Activated naive CD4-positive, alpha-beta T cell treated with anti-CD3 and anti-CD28 coated beads for 36 hours (primary cell): ENCODE measurements around the gene ACTR3C. TPM values are rescaled to one million over a fixed set of nuclear protein-coding genes. Genes with fewer than 3 reads are reported as not detected.
"Not testable (repeated sequence)": the region's sequence is repeated elsewhere in the genome, so short reads cannot be mapped to it uniquely, and the experiment has no call there.

Experiments
- CTCF ChIA-PET: fragments of 350-600 bp; sonication (Branson Sonifier 250); formaldehyde crosslinking; loops from one replicate; lab custom pipeline; 2021; ENCODE audit warnings: antibody characterized with exemption; lab: Charles Lee
- DNase-seq: peaks from one replicate; pipeline ENCODE4 v3.0.0-alpha.2; 2020
- H3K27ac Mint-ChIP-seq: one replicate; pipeline ENCODE4 v1.8.0; 2021; ENCODE audit warnings: mild to moderate bottlenecking, mixed read lengths
- H3K27me3 Mint-ChIP-seq: one replicate; pipeline ENCODE4 v1.8.0; 2021; ENCODE audit warnings: low read depth, mixed read lengths
- H3K36me3 Mint-ChIP-seq: one replicate; pipeline ENCODE4 v1.8.0; 2021; ENCODE audit warnings: low read depth, mixed read lengths
- H3K4me1 Mint-ChIP-seq: one replicate; pipeline ENCODE4 v1.8.0; 2021; ENCODE audit warnings: low read depth, mixed read lengths
- H3K4me3 Mint-ChIP-seq: one replicate; pipeline ENCODE4 v1.8.0; 2021; ENCODE audit warnings: mild to moderate bottlenecking, moderate library complexity, mixed read lengths
- H3K9me3 Mint-ChIP-seq: one replicate; pipeline ENCODE4 v1.8.0; 2021; ENCODE audit warnings: mixed read lengths
- intact Hi-C: fragments of 100-400 bp; cut with micrococcal nuclease; formaldehyde crosslinking; loops from one replicate; pipeline ENCODE4 v1.15.1; 2023
- total RNA-seq, 2 experiments: library from RNA; stranded (reverse); gene quantifications; one replicate each; pipeline ENCODE4 v1.2.3, GENCODE V29; 2021

Gene ACTR3C
- total RNA-seq, 2 experiments from 2014 or later, result 3.1 to 3.4 TPM

DNA sequence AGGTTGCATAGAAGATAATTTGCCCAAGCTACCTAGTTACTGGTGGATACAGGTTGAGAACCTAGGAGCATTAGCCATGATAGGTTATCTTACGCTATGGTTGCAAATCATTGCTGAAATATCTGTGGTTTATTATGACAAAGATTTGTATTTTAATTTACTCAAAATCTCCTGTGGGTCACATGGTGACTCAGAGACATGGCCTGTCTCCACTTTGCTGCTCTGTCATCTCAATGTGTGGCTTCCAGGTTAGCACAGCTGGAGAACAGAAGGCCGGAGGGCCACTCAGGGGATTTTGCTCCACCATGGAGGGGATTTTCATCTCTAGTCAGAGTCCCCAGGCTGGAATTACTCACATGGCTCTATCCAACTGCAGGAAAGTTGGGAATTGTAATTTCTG is 78.1 kb downstream of the ACTR3C start:
- not testable (repeated sequence) for H3K4me3 Mint-ChIP-seq

GRCh38 chr7:150242935-150243334 is 80.4 kb downstream of the ACTR3C start:
- H3K9me3 Mint-ChIP-seq, H3K27me3 Mint-ChIP-seq, H3K4me3 Mint-ChIP-seq, intact Hi-C loops, CTCF ChIA-PET, DNase-seq, H3K27ac Mint-ChIP-seq, H3K36me3 Mint-ChIP-seq, H3K4me1 Mint-ChIP-seq: not testable (repeated sequence)

More for the DNA sequence above, 78.1 kb downstream of the ACTR3C start:
- H3K27ac Mint-ChIP-seq, CTCF ChIA-PET, H3K4me1 Mint-ChIP-seq, H3K9me3 Mint-ChIP-seq, H3K27me3 Mint-ChIP-seq, DNase-seq, H3K36me3 Mint-ChIP-seq, intact Hi-C loops: not testable (repeated sequence)

- peaks cover 21% of the 10 kb centered on the region for H3K27me3 Mint-ChIP-seq
Measured at GRCh38 chr7:150225444-150225843, 97.9 kb downstream of the ACTR3C start.

DNA sequence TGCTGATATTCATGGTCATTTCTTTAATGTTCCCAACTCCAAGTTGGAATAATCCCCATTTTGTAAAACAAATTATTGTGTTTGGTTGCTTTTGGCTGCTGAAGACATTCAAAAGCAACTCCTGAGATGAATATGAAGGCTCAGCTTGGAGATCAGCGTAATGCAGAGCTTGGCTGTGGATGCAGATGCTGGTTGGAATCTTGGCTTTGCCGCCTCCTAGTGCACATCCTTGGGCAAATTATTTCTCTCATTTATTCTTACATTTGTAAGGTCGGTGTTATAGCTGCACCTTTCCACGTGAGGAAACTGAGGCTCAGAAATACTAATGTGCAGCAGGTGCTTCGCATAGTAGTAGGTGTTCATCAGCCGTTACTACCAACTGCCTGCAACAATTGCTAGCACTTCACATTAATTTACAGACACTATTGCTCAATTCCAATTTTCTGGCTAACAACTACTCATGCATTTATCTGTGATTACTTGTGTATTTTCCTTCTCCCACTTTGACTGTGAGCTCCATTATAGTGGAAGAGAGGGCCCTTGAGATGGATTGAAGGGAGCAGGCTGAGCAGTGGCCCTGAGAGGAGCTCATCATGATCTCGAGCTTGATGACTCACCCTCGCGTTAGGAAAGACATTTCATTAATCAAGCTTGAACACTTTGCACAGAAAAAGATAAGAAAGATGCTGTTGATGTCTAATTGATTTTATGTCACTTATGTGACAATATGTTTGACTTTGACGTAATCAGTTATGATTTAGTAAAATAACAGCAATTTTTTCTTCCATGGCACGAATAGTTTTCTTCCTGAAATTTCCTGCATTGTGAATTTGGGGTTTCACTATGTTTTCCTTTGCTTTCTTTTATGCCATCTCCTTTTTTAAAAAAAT is 101.0 kb downstream of the ACTR3C start:
- DNase-seq, intact Hi-C loops, H3K36me3 Mint-ChIP-seq, H3K4me3 Mint-ChIP-seq, CTCF ChIA-PET, H3K9me3 Mint-ChIP-seq, H3K27ac Mint-ChIP-seq: not testable (repeated sequence)
- H3K27me3 Mint-ChIP-seq, result peaks cover 26% of the 10 kb centered on the region
- peaks cover 10% of the 10 kb centered on the region for H3K4me1 Mint-ChIP-seq

More at GRCh38 chr7:150225444-150225843, 97.9 kb downstream of the ACTR3C start:
- CTCF ChIA-PET, H3K4me3 Mint-ChIP-seq, H3K27ac Mint-ChIP-seq, intact Hi-C loops, DNase-seq, H3K4me1 Mint-ChIP-seq, H3K36me3 Mint-ChIP-seq, H3K9me3 Mint-ChIP-seq: not testable (repeated sequence)

DNA sequence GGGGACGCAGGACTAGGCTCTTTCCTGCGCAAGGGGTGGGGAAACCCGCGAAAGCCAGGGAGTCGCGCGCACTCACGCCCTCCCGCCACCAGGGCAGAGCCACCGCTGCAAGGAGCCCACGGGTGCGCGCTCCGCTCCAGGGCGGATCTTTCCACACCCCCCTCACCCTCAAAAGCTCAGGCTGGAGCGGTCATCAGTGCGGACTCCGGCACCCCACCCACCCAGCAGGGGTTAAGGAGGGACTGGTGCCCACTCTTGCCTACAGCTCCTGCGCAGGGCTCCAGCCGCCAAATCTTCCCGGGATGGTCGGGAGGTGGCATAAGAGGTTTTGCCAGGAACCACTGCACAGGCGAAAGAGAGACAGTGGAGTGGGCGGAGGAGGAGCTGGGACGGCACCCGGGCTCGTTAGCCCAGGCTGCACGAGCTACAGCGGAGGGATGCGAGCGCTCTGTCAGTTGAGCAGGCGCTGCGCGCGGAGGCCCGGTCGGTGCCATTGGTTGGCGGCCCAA is 102.6 kb downstream of the ACTR3C start:
- CTCF ChIA-PET, intact Hi-C loops, H3K9me3 Mint-ChIP-seq, H3K36me3 Mint-ChIP-seq, DNase-seq, H3K4me3 Mint-ChIP-seq, H3K27ac Mint-ChIP-seq: not testable (repeated sequence)
- Mint-ChIP-seq H3K27me3 (peaks cover 26% of the 10 kb centered on the region), H3K4me1 (peaks cover 10% of the 10 kb centered on the region)

- Mint-ChIP-seq H3K27me3 (peaks cover 26% of the 10 kb centered on the region), H3K4me1 (peaks cover 10% of the 10 kb centered on the region)
- intact Hi-C loops, DNase-seq, H3K9me3 Mint-ChIP-seq, CTCF ChIA-PET, H3K27ac Mint-ChIP-seq, H3K4me3 Mint-ChIP-seq, H3K36me3 Mint-ChIP-seq: not testable (repeated sequence)
Measured at GRCh38 chr7:150219941-150220658, 103.2 kb downstream of the ACTR3C start.

DNA sequence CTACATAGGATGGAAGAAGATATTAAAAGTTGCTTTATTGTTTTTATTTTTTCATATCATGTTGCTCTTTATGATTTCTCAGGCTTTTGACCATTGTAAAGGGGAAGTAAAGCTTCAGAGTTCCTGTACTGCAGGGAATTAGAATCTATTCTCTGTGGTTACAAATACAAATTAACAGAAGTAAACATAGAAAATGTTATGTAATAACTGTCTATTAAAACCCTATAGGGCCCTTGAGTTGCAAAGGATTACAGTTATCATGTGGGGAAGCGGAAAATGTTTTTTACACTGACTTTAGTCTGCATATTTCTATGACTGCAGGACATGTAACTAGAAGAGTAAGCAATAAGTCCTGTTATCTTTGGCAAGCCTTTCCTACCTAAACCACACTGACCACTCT is 116.5 kb downstream of the ACTR3C start:
- H3K4me3 Mint-ChIP-seq, H3K4me1 Mint-ChIP-seq, CTCF ChIA-PET: not testable (repeated sequence)

DNA sequence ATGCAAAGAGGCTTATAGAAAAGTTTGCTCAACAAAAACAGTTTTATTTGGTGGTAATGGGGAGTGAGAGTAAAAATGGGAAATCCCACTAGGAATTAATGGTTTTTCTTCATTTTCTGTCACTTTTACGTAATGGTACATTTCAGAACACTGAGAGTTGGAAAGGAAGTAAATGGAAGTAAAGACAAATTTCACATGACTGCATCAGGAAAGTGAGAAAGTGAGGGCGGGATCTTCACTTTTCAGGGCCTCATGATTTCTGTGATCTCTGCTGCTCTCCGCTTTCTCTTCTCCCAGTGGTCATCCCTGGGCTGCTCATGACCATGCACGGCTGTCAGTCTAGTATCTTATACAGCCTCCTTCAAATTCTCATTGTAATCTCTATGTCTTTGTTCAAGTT is 117.5 kb downstream of the ACTR3C start:
- H3K27me3 Mint-ChIP-seq, H3K36me3 Mint-ChIP-seq, H3K4me3 Mint-ChIP-seq, intact Hi-C loops, H3K4me1 Mint-ChIP-seq, H3K27ac Mint-ChIP-seq, H3K9me3 Mint-ChIP-seq, DNase-seq: not testable (repeated sequence)
- CTCF ChIA-PET, result interaction anchor here (0.6 kb wide), 1 partner anchor 684 kb away, joined by 4 read pairs; no protein-coding TSS in a partner anchor

More for the DNA sequence above, 116.5 kb downstream of the ACTR3C start:
- H3K9me3 Mint-ChIP-seq, intact Hi-C loops, H3K36me3 Mint-ChIP-seq, H3K27ac Mint-ChIP-seq, H3K27me3 Mint-ChIP-seq, DNase-seq: not testable (repeated sequence)

- H3K4me1 Mint-ChIP-seq, H3K9me3 Mint-ChIP-seq, H3K27me3 Mint-ChIP-seq, H3K27ac Mint-ChIP-seq, DNase-seq, H3K4me3 Mint-ChIP-seq, intact Hi-C loops, CTCF ChIA-PET, H3K36me3 Mint-ChIP-seq: not testable (repeated sequence)
Measured at GRCh38 chr7:150204577-150204976, 118.8 kb downstream of the ACTR3C start.

GRCh38 chr7:150202894-150203293 is 120.5 kb downstream of the ACTR3C start:
- CTCF ChIA-PET, result not testable (repeated sequence)

More at GRCh38 chr7:150202894-150203293, 120.5 kb downstream of the ACTR3C start:
- H3K27ac Mint-ChIP-seq, H3K4me1 Mint-ChIP-seq, H3K27me3 Mint-ChIP-seq, intact Hi-C loops, H3K9me3 Mint-ChIP-seq, H3K4me3 Mint-ChIP-seq, DNase-seq, H3K36me3 Mint-ChIP-seq: not testable (repeated sequence)
